ENCODE measurements around the gene IL22RA2.
"Not testable (repeated sequence)": the region's sequence is repeated elsewhere in the genome, so short reads cannot be mapped to it uniquely, and the experiment has no call there.

The IL22RA2 gene

GRCh38 chr6:137207457-137207856, 34.0 kb upstream of the IL22RA2 start:
- H3K4me1 Mint-ChIP-seq (ENCODE audit: low read depth); H3K27me3 Mint-ChIP-seq; H3K4me3 Mint-ChIP-seq; H3K9me3 Mint-ChIP-seq (ENCODE audit: low read depth); H3K27ac Mint-ChIP-seq: not testable (repeated sequence)
- peaks cover 27% of the 10 kb centered on the region for H3K36me3 Mint-ChIP-seq

DNA sequence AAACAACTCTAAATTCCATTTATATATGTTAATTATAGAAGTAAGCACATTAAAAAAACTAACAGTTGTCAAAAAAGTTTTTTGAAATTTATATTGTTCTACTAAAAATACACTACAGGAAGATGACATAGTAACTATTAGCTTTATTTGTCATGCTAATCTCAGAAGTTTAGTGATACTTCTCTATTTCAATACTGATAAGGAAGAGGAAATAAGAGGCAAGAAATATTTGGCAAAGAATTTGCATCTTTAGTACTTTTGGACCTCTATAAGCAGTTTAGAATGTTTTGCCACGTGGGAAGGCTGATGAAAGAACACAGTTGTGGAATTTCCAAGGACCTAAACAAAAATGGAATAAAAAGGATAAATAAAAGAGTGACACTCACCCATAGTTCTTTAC, 33.1 kb upstream of the IL22RA2 start:
- peaks cover 27% of the 10 kb centered on the region for H3K36me3 Mint-ChIP-seq
- H3K9me3 Mint-ChIP-seq (ENCODE audit: low read depth) = no peaks in the 10 kb centered on the region
- peaks cover 6% of the 10 kb centered on the region for H3K4me1 Mint-ChIP-seq (ENCODE audit: low read depth)
- H3K27me3 Mint-ChIP-seq = no peaks in the 10 kb centered on the region
- H3K27ac Mint-ChIP-seq = no peak overlapping the region
- H3K4me3 Mint-ChIP-seq = no peak overlapping the region

DNA sequence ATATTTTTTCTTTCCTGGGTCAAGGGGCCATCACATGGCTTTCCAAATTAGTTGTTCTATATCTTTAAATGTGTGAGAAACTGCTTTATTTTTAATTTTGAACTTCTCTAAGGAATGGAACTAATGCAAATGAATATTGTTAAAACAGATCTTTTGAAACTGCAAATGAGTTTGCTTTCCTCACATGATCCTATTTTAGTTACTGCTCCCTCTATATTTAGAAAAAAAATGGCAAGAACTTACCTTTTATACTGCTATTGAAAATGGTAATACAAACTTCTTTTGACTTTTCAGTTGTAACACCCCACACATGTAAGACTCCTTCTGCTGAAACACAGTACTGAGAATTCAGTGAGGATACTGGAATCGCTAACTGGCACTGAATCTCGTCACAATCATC, 29.8 kb upstream of the IL22RA2 start:
- H3K36me3 Mint-ChIP-seq = peaks cover 27% of the 10 kb centered on the region
- H3K27ac Mint-ChIP-seq = no peak overlapping the region

GRCh38 chr6:137202078-137202477, 28.6 kb upstream of the IL22RA2 start:
- Mint-ChIP-seq H3K4me1 (ENCODE audit: low read depth) (peaks cover 5% of the 10 kb centered on the region), H3K4me3 (no peak overlapping the region), H3K27ac (no peak overlapping the region), H3K9me3 (ENCODE audit: low read depth) (no peaks in the 10 kb centered on the region), H3K27me3 (no peaks in the 10 kb centered on the region), H3K36me3 (peaks cover 26% of the 10 kb centered on the region)

More for the DNA sequence above, 29.8 kb upstream of the IL22RA2 start:
- Mint-ChIP-seq H3K4me3 (no peak overlapping the region), H3K4me1 (ENCODE audit: low read depth) (peaks cover 5% of the 10 kb centered on the region), H3K27me3 (no peaks in the 10 kb centered on the region), H3K9me3 (ENCODE audit: low read depth) (no peaks in the 10 kb centered on the region)

- no peak overlapping the region for H3K4me3 Mint-ChIP-seq
- H3K4me1 Mint-ChIP-seq (ENCODE audit: low read depth) = peaks cover 6% of the 10 kb centered on the region
- H3K36me3 Mint-ChIP-seq = peaks cover 26% of the 10 kb centered on the region
- H3K9me3 Mint-ChIP-seq (ENCODE audit: low read depth) = no peaks in the 10 kb centered on the region
- no peaks in the 10 kb centered on the region for H3K27me3 Mint-ChIP-seq
- H3K27ac Mint-ChIP-seq = no peak overlapping the region
These were observed 27.6 kb upstream of the IL22RA2 start for GRCh38 chr6:137201006-137201405.

DNA sequence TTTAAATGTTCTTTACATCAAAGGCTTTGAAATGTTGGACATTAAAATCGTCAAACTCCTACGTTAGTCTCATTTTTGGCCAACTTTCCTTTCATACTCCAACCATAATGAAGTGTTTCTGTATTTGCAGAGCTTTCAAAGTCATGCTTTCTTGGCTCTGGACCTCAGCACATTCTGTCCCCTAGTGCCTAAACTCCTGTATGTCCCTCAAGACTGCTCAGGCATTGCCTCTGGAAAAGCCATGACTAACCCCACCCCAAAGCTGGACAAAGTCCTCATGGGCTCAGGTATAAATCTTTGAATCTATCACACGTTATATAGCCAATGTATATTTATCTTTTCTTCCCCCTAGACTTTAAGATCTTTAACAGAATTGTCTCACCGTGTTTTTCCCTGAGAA, 26.8 kb upstream of the IL22RA2 start:
- peaks cover 23% of the 10 kb centered on the region for H3K36me3 Mint-ChIP-seq
- H3K4me1 Mint-ChIP-seq (ENCODE audit: low read depth) = peaks cover 8% of the 10 kb centered on the region
- H3K9me3 Mint-ChIP-seq (ENCODE audit: low read depth) = no peaks in the 10 kb centered on the region
- H3K4me3 Mint-ChIP-seq = no peak overlapping the region
- H3K27me3 Mint-ChIP-seq = no peaks in the 10 kb centered on the region
- no peak overlapping the region for H3K27ac Mint-ChIP-seq

- Mint-ChIP-seq H3K27ac (no peak overlapping the region), H3K36me3 (peaks cover 11% of the 10 kb centered on the region), H3K27me3 (no peaks in the 10 kb centered on the region), H3K4me3 (no peak overlapping the region), H3K4me1 (ENCODE audit: low read depth) (peaks cover 8% of the 10 kb centered on the region), H3K9me3 (ENCODE audit: low read depth) (no peaks in the 10 kb centered on the region)
These were observed 24.5 kb upstream of the IL22RA2 start for GRCh38 chr6:137197684-137198645.

GRCh38 chr6:137193256-137194070, 20.0 kb upstream of the IL22RA2 start:
- Mint-ChIP-seq H3K9me3 (ENCODE audit: low read depth) (no peaks in the 10 kb centered on the region), H3K27ac (no peak overlapping the region), H3K27me3 (no peaks in the 10 kb centered on the region), H3K36me3 (peaks cover 8% of the 10 kb centered on the region), H3K4me3 (no peak overlapping the region), H3K4me1 (ENCODE audit: low read depth) (peaks cover 8% of the 10 kb centered on the region)

GRCh38 chr6:137192821-137193220, 19.4 kb upstream of the IL22RA2 start:
- peaks cover 6% of the 10 kb centered on the region for H3K4me1 Mint-ChIP-seq (ENCODE audit: low read depth)
- H3K9me3 Mint-ChIP-seq (ENCODE audit: low read depth) = no peaks in the 10 kb centered on the region
- H3K27me3 Mint-ChIP-seq = no peaks in the 10 kb centered on the region
- no peak overlapping the region for H3K27ac Mint-ChIP-seq
- peaks cover 2% of the 10 kb centered on the region for H3K36me3 Mint-ChIP-seq
- no peak overlapping the region for H3K4me3 Mint-ChIP-seq

GRCh38 chr6:137191670-137192069, 18.2 kb upstream of the IL22RA2 start:
- H3K36me3 Mint-ChIP-seq = peaks cover 2% of the 10 kb centered on the region

GRCh38 chr6:137191236-137191635, 17.8 kb upstream of the IL22RA2 start:
- Mint-ChIP-seq H3K9me3 (ENCODE audit: low read depth) (no peaks in the 10 kb centered on the region), H3K36me3 (peaks cover 2% of the 10 kb centered on the region), H3K27me3 (no peaks in the 10 kb centered on the region), H3K4me1 (ENCODE audit: low read depth) (peaks cover 4% of the 10 kb centered on the region), H3K27ac (no peak overlapping the region), H3K4me3 (no peak overlapping the region)

More at GRCh38 chr6:137191670-137192069, 18.2 kb upstream of the IL22RA2 start:
- H3K27me3 Mint-ChIP-seq = no peaks in the 10 kb centered on the region
- H3K27ac Mint-ChIP-seq = no peak overlapping the region
- peaks cover 4% of the 10 kb centered on the region for H3K4me1 Mint-ChIP-seq (ENCODE audit: low read depth)
- no peak overlapping the region for H3K4me3 Mint-ChIP-seq
- no peaks in the 10 kb centered on the region for H3K9me3 Mint-ChIP-seq (ENCODE audit: low read depth)

- Mint-ChIP-seq H3K27ac (no peak overlapping the region), H3K4me1 (ENCODE audit: low read depth) (no peaks in the 10 kb centered on the region), H3K4me3 (no peak overlapping the region), H3K9me3 (ENCODE audit: low read depth) (no peaks in the 10 kb centered on the region), H3K36me3 (peaks cover 2% of the 10 kb centered on the region), H3K27me3 (no peaks in the 10 kb centered on the region)
These were observed 17.2 kb upstream of the IL22RA2 start for GRCh38 chr6:137190583-137191094.

GRCh38 chr6:137188855-137189254, 15.4 kb upstream of the IL22RA2 start:
- Mint-ChIP-seq H3K27ac (no peak overlapping the region), H3K36me3 (peaks cover 7% of the 10 kb centered on the region)

DNA sequence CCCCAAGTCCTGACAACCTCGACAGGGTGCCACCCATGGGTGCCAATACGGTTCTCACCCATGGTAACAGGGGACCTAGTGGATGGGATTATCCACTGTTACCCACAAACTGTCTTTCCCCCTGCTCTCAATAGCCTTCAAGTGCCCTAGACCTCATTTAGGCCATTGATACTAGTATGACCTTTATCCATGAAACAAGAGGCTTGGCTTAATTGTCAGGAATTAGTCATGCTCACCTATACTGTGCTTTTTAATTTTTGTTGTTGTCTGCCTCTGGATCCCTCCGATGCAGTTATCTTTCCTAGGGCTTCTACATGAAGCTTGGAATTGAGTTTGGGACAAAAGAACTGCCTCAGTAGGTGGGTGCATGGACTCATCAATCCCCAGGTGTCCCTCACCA, 11.8 kb upstream of the IL22RA2 start:
- Mint-ChIP-seq H3K4me3 (no peak overlapping the region), H3K4me1 (ENCODE audit: low read depth) (no peaks in the 10 kb centered on the region), H3K36me3 (peaks cover 19% of the 10 kb centered on the region), H3K27me3 (no peaks in the 10 kb centered on the region), H3K9me3 (ENCODE audit: low read depth) (peaks cover 25% of the 10 kb centered on the region), H3K27ac (no peak overlapping the region)

More at GRCh38 chr6:137188855-137189254, 15.4 kb upstream of the IL22RA2 start:
- Mint-ChIP-seq H3K27me3 (no peaks in the 10 kb centered on the region), H3K4me1 (ENCODE audit: low read depth) (no peaks in the 10 kb centered on the region), H3K4me3 (no peak overlapping the region), H3K9me3 (ENCODE audit: low read depth) (no peaks in the 10 kb centered on the region)

- Mint-ChIP-seq H3K4me3 (no peak overlapping the region), H3K27me3 (peaks cover 6% of the 10 kb centered on the region), H3K9me3 (ENCODE audit: low read depth) (peaks cover 25% of the 10 kb centered on the region), H3K36me3 (peaks cover 23% of the 10 kb centered on the region), H3K4me1 (ENCODE audit: low read depth) (no peaks in the 10 kb centered on the region), H3K27ac (no peak overlapping the region)
These were observed 9.2 kb upstream of the IL22RA2 start for GRCh38 chr6:137182654-137183073.

All from activated naive CD8-positive, alpha-beta T cell (primary cell).